Activated CD4-positive, alpha-beta T cell treated with anti-CD3 and anti-CD28 coated beads for 36 hours (primary cell): Measurements from ENCODE around the gene BCL3. TPM values are rescaled to one million over a fixed set of nuclear protein-coding genes. Genes with fewer than 3 reads are reported as not detected.

Experiments
- ATAC-seq: fragments of 200-7000 bp; cut with Tn5 transposase; one replicate; pipeline ENCODE4 v1.10.0; 2021; ENCODE audit warnings: mild to moderate bottlenecking, moderate library complexity
- CTCF ChIA-PET: fragments of 350-600 bp; sonication (Branson Sonifier 250); formaldehyde crosslinking; loops from one replicate; lab custom pipeline; 2021; ENCODE audit warnings: antibody characterized with exemption; lab: Charles Lee
- POLR2A ChIA-PET: fragments of 350-600 bp; sonication (Branson Sonifier 250); formaldehyde crosslinking; loops from one replicate; lab custom pipeline; 2021; ENCODE audit warnings: antibody characterized with exemption, inconsistent platforms; lab: Charles Lee
- DNase-seq: peaks from one replicate; pipeline ENCODE4 v3.0.0-alpha.2; 2020
- H3K27ac Mint-ChIP-seq: one replicate; pipeline ENCODE4 v1.8.0; 2021; ENCODE audit warnings: mixed read lengths
- H3K27me3 Mint-ChIP-seq: one replicate; pipeline ENCODE4 v1.8.0; 2021; ENCODE audit warnings: mixed read lengths
- H3K36me3 Mint-ChIP-seq: one replicate; pipeline ENCODE4 v1.8.0; 2021; ENCODE audit warnings: low read depth, mixed read lengths
- H3K4me1 Mint-ChIP-seq: one replicate; pipeline ENCODE4 v1.8.0; 2021; ENCODE audit warnings: mixed read lengths
- H3K4me3 Mint-ChIP-seq: one replicate; pipeline ENCODE4 v1.8.0; 2021; ENCODE audit warnings: mild to moderate bottlenecking, moderate library complexity, mixed read lengths
- H3K9me3 Mint-ChIP-seq: one replicate; pipeline ENCODE4 v1.8.0; 2021; ENCODE audit warnings: low read depth, mixed read lengths
- intact Hi-C, 2 experiments: fragments of 100-400 bp; cut with DNase I in 1 of 2; cut with micrococcal nuclease in 1 of 2; formaldehyde crosslinking; loops; one replicate each; pipeline versions ENCODE4 v1.14.2 to v1.15.1; 2022 to 2024; cut with DNase I, micrococcal nuclease
- total RNA-seq, 2 experiments: library from RNA; stranded (reverse); gene quantifications; one replicate each; pipeline ENCODE4 v1.2.3, GENCODE V29; 2021

BCL3 gene
- total RNA-seq, 2 experiments from 2014 or later = 56.2 to 81.5 TPM

- intact Hi-C loops = loop anchor here (1.0 to 5.0 kb wide), 2 partner anchors 35 to 151 kb away; no protein-coding TSS in a partner anchor
- ATAC-seq (no peak), DNase-seq (no peak)
- no peak overlapping the region for H3K4me3 Mint-ChIP-seq
- H3K9me3 Mint-ChIP-seq = no peaks in the 10 kb centered on the region
- H3K27ac Mint-ChIP-seq = no peak overlapping the region
- CTCF ChIA-PET = interaction anchor here (0.6 to 10.4 kb wide), 19 partner anchors 9 to 1207 kb away, joined by 3 to 288 read pairs (median 9); no protein-coding TSS in a partner anchor
- H3K36me3 Mint-ChIP-seq = no peaks in the 10 kb centered on the region
- peaks cover 27% of the 10 kb centered on the region for H3K4me1 Mint-ChIP-seq
- POLR2A ChIA-PET = interaction anchor here (1.2 kb wide), 1 partner anchor 48 kb away, joined by 4 read pairs; no protein-coding TSS in a partner anchor
- H3K27me3 Mint-ChIP-seq = peaks cover 4% of the 10 kb centered on the region
Measured at GRCh38 chr19:44722131-44723121, 26.1 kb upstream of the BCL3 start.

DNA sequence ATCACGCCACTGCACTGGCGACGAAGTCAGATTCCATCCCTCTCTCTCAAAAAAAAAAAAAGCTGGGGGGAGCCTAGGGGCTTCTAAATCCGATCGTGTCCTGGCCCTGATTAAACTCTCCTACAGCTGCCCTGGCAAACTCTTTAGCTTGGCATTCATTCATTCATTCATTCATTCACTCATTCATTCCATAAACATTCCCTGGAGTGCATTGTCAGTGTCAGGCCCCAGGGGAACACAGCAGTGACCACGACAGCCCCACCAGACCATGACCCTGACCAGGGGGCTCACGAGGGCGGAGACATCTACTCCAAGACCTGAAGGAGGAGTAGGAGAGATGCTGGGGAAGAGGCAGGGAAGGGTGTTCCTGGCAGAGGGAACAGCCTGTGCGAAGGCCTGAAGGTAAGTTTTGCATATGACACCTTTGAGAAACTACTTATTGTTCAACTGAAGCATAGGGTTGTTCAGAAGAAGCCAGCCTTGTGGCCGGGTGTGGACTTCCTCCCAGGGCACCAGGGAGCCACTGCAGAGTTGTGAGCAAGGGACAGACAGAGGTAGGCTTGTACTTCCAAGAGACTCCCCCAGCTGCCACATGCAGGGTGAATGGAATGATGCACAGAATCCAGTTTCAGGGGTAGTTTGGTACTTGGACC lies 25.1 kb upstream of the BCL3 start:
- peak; percentile 66 for ATAC-seq
- Mint-ChIP-seq H3K4me1 (peaks cover 33% of the 10 kb centered on the region), H3K27ac (peak overlapping the region; percentile 13), H3K9me3 (no peaks in the 10 kb centered on the region), H3K4me3 (no peak overlapping the region), H3K36me3 (no peaks in the 10 kb centered on the region), H3K27me3 (peaks cover 4% of the 10 kb centered on the region)
- intact Hi-C loops = loop anchor here (1.0 to 5.0 kb wide), 2 partner anchors 36 to 152 kb away; no protein-coding TSS in a partner anchor
- ChIA-PET POLR2A (interaction anchor here (0.6 to 2.2 kb wide), 4 partner anchors 29 to 108 kb away, joined by 4 to 20 read pairs (median 6); no protein-coding TSS in a partner anchor), CTCF (interaction anchor here (0.5 to 10.4 kb wide), 45 partner anchors 10 to 1849 kb away, joined by 3 to 288 read pairs (median 5); partner anchors contain the start of genes BCL3, CLPTM1 and NECTIN2)
- no peak for DNase-seq

- Mint-ChIP-seq H3K36me3 (no peaks in the 10 kb centered on the region), H3K27me3 (peaks cover 4% of the 10 kb centered on the region), H3K4me1 (peaks cover 33% of the 10 kb centered on the region), H3K27ac (peak overlapping the region; percentile 51), H3K9me3 (no peaks in the 10 kb centered on the region), H3K4me3 (no peak overlapping the region)
- intact Hi-C loops = loop anchor here (1.0 to 5.0 kb wide), 8 partner anchors 23 to 153 kb away; no protein-coding TSS in a partner anchor
- POLR2A ChIA-PET = interaction anchor here (0.6 to 2.2 kb wide), 3 partner anchors 28 to 108 kb away, joined by 5 to 20 read pairs (median 6); no protein-coding TSS in a partner anchor
- ATAC-seq (peak; percentile 89), DNase-seq (peak; percentile 88)
- CTCF ChIA-PET = interaction anchor here (0.5 to 10.4 kb wide), 46 partner anchors 9 to 1850 kb away, joined by 3 to 288 read pairs (median 5); partner anchors contain the start of genes BCL3, CLPTM1 and NECTIN2
Measured at GRCh38 chr19:44723952-44724319, 24.6 kb upstream of the BCL3 start.

DNA sequence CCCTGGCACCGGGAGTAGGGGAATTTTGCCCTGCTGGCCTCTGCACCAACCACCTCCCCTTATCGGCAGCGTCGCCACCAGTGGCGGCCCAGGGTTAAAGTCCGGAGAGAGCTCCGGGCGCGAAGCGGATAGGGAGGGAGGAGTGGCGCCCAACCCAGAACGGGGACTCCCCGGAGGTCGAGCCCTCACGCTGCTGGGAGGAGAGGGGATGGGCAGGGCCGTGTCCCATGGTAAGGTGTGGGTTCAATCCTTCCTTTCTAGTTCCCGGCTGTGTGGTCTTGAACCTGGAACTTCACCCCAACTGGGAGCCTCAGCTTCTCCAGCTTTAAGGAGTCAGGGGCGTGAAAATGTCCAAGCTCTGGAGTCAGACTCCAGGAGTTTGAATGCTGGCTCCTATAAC lies 23.3 kb upstream of the BCL3 start:
- Mint-ChIP-seq H3K36me3 (no peaks in the 10 kb centered on the region), H3K27ac (no peak overlapping the region), H3K27me3 (peaks cover 4% of the 10 kb centered on the region), H3K9me3 (no peaks in the 10 kb centered on the region), H3K4me3 (no peak overlapping the region), H3K4me1 (peaks cover 33% of the 10 kb centered on the region)
- DNase-seq (no peak), ATAC-seq (no peak)
- CTCF ChIA-PET = interaction anchor here (1.4 to 10.4 kb wide), 11 partner anchors 8 to 119 kb away, joined by 4 to 288 read pairs (median 16); partner anchors contain the start of gene BCL3
- intact Hi-C loops = no loop called here
- POLR2A ChIA-PET = interaction anchor here (2.2 kb wide), 1 partner anchor 45 kb away, joined by 20 read pairs; no protein-coding TSS in a partner anchor

DNA sequence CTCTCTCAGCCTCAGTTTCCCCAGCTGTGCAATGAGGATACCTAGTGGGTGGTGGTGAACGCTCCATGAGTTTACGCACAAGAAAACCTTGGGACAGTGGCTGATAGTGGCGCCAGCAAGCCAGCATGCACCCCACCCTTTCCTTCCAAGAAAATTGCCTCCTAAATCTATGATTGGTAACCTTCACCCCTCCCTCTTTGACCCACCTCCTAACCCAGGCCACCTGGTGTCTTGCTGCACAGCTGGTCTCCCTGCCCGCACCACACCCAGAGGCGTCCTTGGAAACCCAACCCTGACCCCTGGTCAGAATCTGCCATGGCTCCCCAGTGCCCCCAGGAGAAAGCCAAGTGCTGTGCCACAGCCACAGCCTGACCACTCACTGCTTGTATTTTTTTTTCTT lies 22.8 kb upstream of the BCL3 start:
- Mint-ChIP-seq H3K27ac (no peak overlapping the region), H3K36me3 (no peaks in the 10 kb centered on the region), H3K27me3 (peaks cover 4% of the 10 kb centered on the region), H3K9me3 (no peaks in the 10 kb centered on the region), H3K4me1 (peaks cover 33% of the 10 kb centered on the region), H3K4me3 (no peak overlapping the region)
- ATAC-seq (no peak), DNase-seq (no peak)
- intact Hi-C loops = no loop called here
- ChIA-PET CTCF (interaction anchor here (1.4 to 10.4 kb wide), 3 partner anchors 43 to 119 kb away, joined by 6 to 288 read pairs (median 18); no protein-coding TSS in a partner anchor), POLR2A (interaction anchor here (2.2 kb wide), 1 partner anchor 45 kb away, joined by 20 read pairs; no protein-coding TSS in a partner anchor)

GRCh38 chr19:44726465-44726864 lies 22.0 kb upstream of the BCL3 start:
- POLR2A ChIA-PET = no interaction called here
- H3K4me3 Mint-ChIP-seq = no peak overlapping the region

DNA sequence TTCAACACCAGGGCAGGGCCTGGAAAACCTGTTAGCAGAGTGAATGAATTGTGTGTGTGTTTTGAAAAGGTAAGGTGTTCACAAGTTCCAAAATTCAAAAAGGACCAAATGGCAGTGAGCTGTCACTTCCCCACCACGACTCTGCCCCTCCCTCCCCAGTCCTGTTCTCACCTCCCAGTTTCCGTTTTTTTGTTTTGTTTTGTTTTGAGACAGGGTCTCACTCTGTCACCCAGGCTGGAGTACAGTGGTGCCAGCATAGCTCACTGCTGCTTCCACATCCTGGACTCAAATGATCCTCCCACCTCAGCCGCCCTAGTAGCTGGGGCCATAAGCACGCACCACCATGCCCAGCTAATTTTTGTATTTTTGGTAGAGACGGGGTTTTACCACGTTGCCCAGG lies 20.3 kb upstream of the BCL3 start:
- intact Hi-C loops = no loop called here
- POLR2A ChIA-PET = no interaction called here
- Mint-ChIP-seq H3K4me1 (peaks cover 20% of the 10 kb centered on the region), H3K27ac (peak overlapping the region; percentile 66), H3K36me3 (no peaks in the 10 kb centered on the region), H3K4me3 (no peak overlapping the region), H3K9me3 (no peaks in the 10 kb centered on the region), H3K27me3 (peaks cover 2% of the 10 kb centered on the region)
- ATAC-seq (peak; percentile 24), DNase-seq (no peak)
- CTCF ChIA-PET = interaction anchor here (1.1 to 10.4 kb wide), 6 partner anchors 12 to 118 kb away, joined by 3 to 288 read pairs (median 4); partner anchors contain the start of gene NECTIN2

More at GRCh38 chr19:44726465-44726864, 22.0 kb upstream of the BCL3 start:
- no peak for DNase-seq
- no peak for ATAC-seq
- Mint-ChIP-seq H3K27me3 (peaks cover 4% of the 10 kb centered on the region), H3K36me3 (no peaks in the 10 kb centered on the region), H3K9me3 (no peaks in the 10 kb centered on the region), H3K4me1 (peaks cover 33% of the 10 kb centered on the region), H3K27ac (no peak overlapping the region)
- CTCF ChIA-PET = interaction anchor here (10.4 kb wide), 1 partner anchor 43 kb away, joined by 288 read pairs; no protein-coding TSS in a partner anchor
- intact Hi-C loops = no loop called here

GRCh38 chr19:44729516-44730033 lies 18.9 kb upstream of the BCL3 start:
- Mint-ChIP-seq H3K9me3 (no peaks in the 10 kb centered on the region), H3K4me1 (peaks cover 7% of the 10 kb centered on the region), H3K36me3 (no peaks in the 10 kb centered on the region), H3K27ac (no peak overlapping the region), H3K4me3 (no peak overlapping the region), H3K27me3 (no peaks in the 10 kb centered on the region)
- ChIA-PET CTCF (interaction anchor here (0.7 to 10.4 kb wide), 6 partner anchors 9 to 1064 kb away, joined by 3 to 288 read pairs (median 4); no protein-coding TSS in a partner anchor), POLR2A (no interaction called here)
- ATAC-seq = no peak
- DNase-seq = no peak
- intact Hi-C loops = no loop called here

- H3K27me3 Mint-ChIP-seq = no peaks in the 10 kb centered on the region
- CTCF ChIA-PET = interaction anchor here (0.5 to 4.4 kb wide), 4 partner anchors 8 to 673 kb away, joined by 3 to 19 read pairs (median 3); no protein-coding TSS in a partner anchor
- POLR2A ChIA-PET = no interaction called here
- intact Hi-C loops = no loop called here
- ATAC-seq = no peak
- H3K36me3 Mint-ChIP-seq = no peaks in the 10 kb centered on the region
- H3K4me1 Mint-ChIP-seq = peaks cover 7% of the 10 kb centered on the region
- H3K27ac Mint-ChIP-seq = no peak overlapping the region
- H3K4me3 Mint-ChIP-seq = no peak overlapping the region
- DNase-seq = no peak
- H3K9me3 Mint-ChIP-seq = no peaks in the 10 kb centered on the region
Measured at GRCh38 chr19:44731081-44731480, 17.4 kb upstream of the BCL3 start.

- Mint-ChIP-seq H3K4me3 (no peak overlapping the region), H3K27ac (no peak overlapping the region), H3K36me3 (no peaks in the 10 kb centered on the region), H3K27me3 (no peaks in the 10 kb centered on the region), H3K9me3 (no peaks in the 10 kb centered on the region), H3K4me1 (peaks cover 7% of the 10 kb centered on the region)
- CTCF ChIA-PET = interaction anchor here (0.5 to 4.4 kb wide), 4 partner anchors 8 to 673 kb away, joined by 3 to 19 read pairs (median 3); no protein-coding TSS in a partner anchor
- POLR2A ChIA-PET = no interaction called here
- DNase-seq (no peak), ATAC-seq (no peak)
- intact Hi-C loops = no loop called here
Measured at GRCh38 chr19:44731622-44732021, 16.9 kb upstream of the BCL3 start.
